Measurements from ENCODE around the gene KCNK5. TPM values are rescaled to one million over a fixed set of nuclear protein-coding genes. Genes with fewer than 3 reads are reported as not detected.

KCNK5 gene
- total RNA-seq, 2 experiments from 2014 or later, result 25.0 to 25.9 TPM

- no peaks in the 10 kb centered on the region for H3K27me3 Mint-ChIP-seq
- intact Hi-C loops (cut with micrococcal nuclease), result no loop called here
- peaks cover 47% of the 10 kb centered on the region for H3K36me3 Mint-ChIP-seq (ENCODE audit: low read depth)
- no peak for ATAC-seq
- H3K4me1 Mint-ChIP-seq (ENCODE audit: low read depth), result peaks cover 48% of the 10 kb centered on the region
- no peak for DNase-seq
- no peak for TF ChIP-seq CTCF (IDR thresholded peaks at IDR 0.05)
- H3K27ac Mint-ChIP-seq, result no peak overlapping the region
- POLR2A ChIA-PET, result interaction anchor here (1.6 kb wide), 1 partner anchor 11 kb away, joined by 4 read pairs; no protein-coding TSS in a partner anchor
- no peaks in the 10 kb centered on the region for H3K9me3 Mint-ChIP-seq
- no peak overlapping the region for H3K4me3 Mint-ChIP-seq
- CTCF ChIA-PET, result no interaction called here
Measured at GRCh38 chr6:39211183-39211582, 18.1 kb downstream of the KCNK5 start.

- Mint-ChIP-seq H3K9me3 (no peaks in the 10 kb centered on the region), H3K4me1 (ENCODE audit: low read depth) (peaks cover 46% of the 10 kb centered on the region), H3K4me3 (no peak overlapping the region), H3K27me3 (no peaks in the 10 kb centered on the region), H3K27ac (peak overlapping the region; percentile 44), H3K36me3 (ENCODE audit: low read depth) (peaks cover 46% of the 10 kb centered on the region)
- ATAC-seq (no peak), DNase-seq (no peak)
- intact Hi-C loops (cut with micrococcal nuclease), result no loop called here
- ChIA-PET CTCF (no interaction called here), POLR2A (no interaction called here)
- TF ChIP-seq CTCF (IDR thresholded peaks at IDR 0.05), result no peak
Measured at GRCh38 chr6:39210450-39210849, 18.8 kb downstream of the KCNK5 start.

- ChIA-PET CTCF (no interaction called here), POLR2A (no interaction called here)
- intact Hi-C loops (cut with micrococcal nuclease), result no loop called here
- DNase-seq, result no peak
- H3K4me3 Mint-ChIP-seq, result no peak overlapping the region
- H3K27ac Mint-ChIP-seq, result peak overlapping the region; percentile 44
- H3K9me3 Mint-ChIP-seq, result no peaks in the 10 kb centered on the region
- no peak for ATAC-seq
- H3K36me3 Mint-ChIP-seq (ENCODE audit: low read depth), result peaks cover 42% of the 10 kb centered on the region
- no peak for TF ChIP-seq CTCF (IDR thresholded peaks at IDR 0.05)
- peaks cover 44% of the 10 kb centered on the region for H3K4me1 Mint-ChIP-seq (ENCODE audit: low read depth)
- H3K27me3 Mint-ChIP-seq, result no peaks in the 10 kb centered on the region
Measured at GRCh38 chr6:39209911-39210310, 19.4 kb downstream of the KCNK5 start.

- Mint-ChIP-seq H3K36me3 (ENCODE audit: low read depth) (peaks cover 41% of the 10 kb centered on the region), H3K9me3 (no peaks in the 10 kb centered on the region), H3K27me3 (no peaks in the 10 kb centered on the region), H3K4me3 (no peak overlapping the region), H3K27ac (peak overlapping the region; percentile 16), H3K4me1 (ENCODE audit: low read depth) (peaks cover 44% of the 10 kb centered on the region)
- intact Hi-C loops (cut with micrococcal nuclease), result no loop called here
- ChIA-PET CTCF (no interaction called here), POLR2A (no interaction called here)
- DNase-seq (no peak), ATAC-seq (no peak)
- no peak for TF ChIP-seq CTCF (IDR thresholded peaks at IDR 0.05)
Measured at GRCh38 chr6:39209360-39209811, 19.9 kb downstream of the KCNK5 start.

- H3K27ac Mint-ChIP-seq, result no peak overlapping the region
- CTCF ChIA-PET, result no interaction called here
- no peaks in the 10 kb centered on the region for H3K27me3 Mint-ChIP-seq
- no peak for DNase-seq
- intact Hi-C loops (cut with micrococcal nuclease), result no loop called here
- ATAC-seq, result no peak
- TF ChIP-seq CTCF (IDR thresholded peaks at IDR 0.05), result no peak
- peaks cover 43% of the 10 kb centered on the region for H3K4me1 Mint-ChIP-seq (ENCODE audit: low read depth)
- POLR2A ChIA-PET, result interaction anchor here (1.0 kb wide), 1 partner anchor 11 kb away, joined by 4 read pairs; no protein-coding TSS in a partner anchor
- H3K4me3 Mint-ChIP-seq, result no peak overlapping the region
- H3K9me3 Mint-ChIP-seq, result no peaks in the 10 kb centered on the region
- H3K36me3 Mint-ChIP-seq (ENCODE audit: low read depth), result peaks cover 34% of the 10 kb centered on the region
Measured at GRCh38 chr6:39208223-39208739, 21.0 kb downstream of the KCNK5 start.

Data from activated CD8-positive, alpha-beta T cell treated with anti-CD3 and anti-CD28 coated beads for 36 hours (primary cell).